ENCODE measurements around the gene MED4. TPM values are rescaled to one million over a fixed set of nuclear protein-coding genes. Genes with fewer than 3 reads are reported as not detected.

The MED4 gene
- total and polyA plus RNA-seq, 5 donors from 2014 or later: 69.1 to 129 (median 97.5) TPM

DNA sequence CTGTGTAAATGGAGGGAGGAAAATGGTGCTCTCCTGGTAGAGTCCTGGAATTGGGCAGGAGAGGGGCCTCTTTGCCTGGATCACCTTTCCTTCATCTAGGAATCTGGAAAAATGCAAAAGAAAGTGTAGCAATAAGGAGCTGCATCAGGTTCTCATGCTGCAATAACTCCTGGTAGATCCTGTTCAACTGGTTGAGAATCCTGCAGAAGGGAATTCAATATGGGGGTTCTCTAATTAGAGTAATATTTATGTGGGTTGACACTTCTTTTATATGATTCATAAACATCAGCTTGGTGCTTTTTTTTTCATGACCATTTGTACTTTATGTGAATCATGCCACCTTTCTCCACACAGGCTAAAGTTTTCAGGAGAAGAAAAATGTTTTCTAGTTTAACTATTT lies 66.8 kb downstream of the MED4 start:
- H3K9me3 ChIP-seq (ENCODE audit: control insufficient read depth in 2 of 2, low read length in 2 of 2): no peaks in the 10 kb centered on the region
- H3K27me3 Mint-ChIP-seq: no peaks in the 10 kb centered on the region
- peaks cover 27% of the 10 kb centered on the region for H3K36me3 Mint-ChIP-seq
- H3K27ac ChIP-seq (ENCODE audit: insufficient read depth, low read length, poor library complexity, severe bottlenecking): no peak overlapping the region
- H3K9me3 Mint-ChIP-seq: peaks cover 0 to 9% (median 3%) of the 10 kb centered on the region in 7 donors
- ATAC-seq (ENCODE audit: low read depth in 2 of 2) (no peak), DNase-seq (no peak)
- H3K4me3 ChIP-seq (ENCODE audit: low read depth, low read length): no peak overlapping the region
- no peak overlapping the region for H3K4me3 Mint-ChIP-seq
- H3K27me3 ChIP-seq (ENCODE audit: control insufficient read depth, insufficient read depth, low read length): no peaks in the 10 kb centered on the region
- H3K4me1 ChIP-seq (ENCODE audit: control insufficient read depth, insufficient read depth, low read length, poor library complexity, severe bottlenecking): no peaks in the 10 kb centered on the region
- peaks cover 5% of the 10 kb centered on the region for H3K36me3 ChIP-seq (ENCODE audit: control insufficient read depth, insufficient read depth, low read length)
- no peak overlapping the region for H3K27ac Mint-ChIP-seq
- H3K4me1 Mint-ChIP-seq: peaks cover 0 to 14% (median 3%) of the 10 kb centered on the region in 4 donors

Other genes with a start within 250 kb of the MED4 start
- 25.8 TPM for gene SUCLA2, start 93.8 kb downstream of the MED4 start, total RNA-seq
- gene SUCLA2, start 93.8 kb downstream of the MED4 start, polyA plus RNA-seq: 10 to 100 TPM; 14.0 to 24.0 (median 17.1) TPM
- 12.2 TPM for gene NUDT15, start 57.4 kb downstream of the MED4 start, total RNA-seq
- 10 to 100 TPM in 1 of 4 donors, 1 to 10 TPM in 3; 7.7 to 10.4 (median 8.5) TPM for gene NUDT15, start 57.4 kb downstream of the MED4 start, polyA plus RNA-seq
- 324 TPM for gene ITM2B, start 138.1 kb upstream of the MED4 start, total RNA-seq
- 1,000 to 10,000 TPM; 1,031 to 1,148 (median 1,078) TPM for gene ITM2B, start 138.1 kb upstream of the MED4 start, polyA plus RNA-seq
- 23.1 TPM for gene RB1, start 208.6 kb upstream of the MED4 start, total RNA-seq
- 10 to 100 TPM; 18.8 to 24.6 (median 22.9) TPM for gene RB1, start 208.6 kb upstream of the MED4 start, polyA plus RNA-seq